NOMO-1 treated with DMSO at 0.1 percent for 48 hours (cell line): ENCODE results near the gene NDE1.

Source experiments
- DNase-seq: peaks from one replicate; lab custom pipeline; 2025; ENCODE audit not compliant: unreplicated experiment; lab: John Stamatoyannopoulos, UW

Gene NDE1

DNA sequence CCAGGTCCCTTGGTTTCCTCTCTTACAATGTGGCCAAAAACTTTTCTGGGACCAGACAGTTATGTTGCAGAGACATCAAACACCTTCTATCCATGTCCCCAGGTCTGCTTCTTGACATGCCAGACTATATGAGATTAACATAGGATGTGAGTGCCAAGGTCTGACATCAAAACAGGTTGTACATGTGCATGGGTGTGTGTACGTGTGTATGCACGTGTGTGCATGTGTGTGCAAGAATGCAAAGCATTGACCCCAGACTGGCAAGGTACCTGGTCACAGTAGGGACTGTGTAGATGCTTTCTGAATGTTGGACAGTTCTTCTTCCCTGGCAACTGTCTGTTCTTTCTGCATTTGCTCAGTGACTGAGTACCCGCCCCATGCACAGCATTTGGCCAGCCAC is 85.6 kb downstream of the NDE1 start:
- DNase-seq, result no peak

GRCh38 chr16:15736529-15736928 is 86.5 kb downstream of the NDE1 start:
- DNase-seq, result no peak

GRCh38 chr16:15737140-15737644 is 87.1 kb downstream of the NDE1 start:
- DNase-seq, result no peak

DNA sequence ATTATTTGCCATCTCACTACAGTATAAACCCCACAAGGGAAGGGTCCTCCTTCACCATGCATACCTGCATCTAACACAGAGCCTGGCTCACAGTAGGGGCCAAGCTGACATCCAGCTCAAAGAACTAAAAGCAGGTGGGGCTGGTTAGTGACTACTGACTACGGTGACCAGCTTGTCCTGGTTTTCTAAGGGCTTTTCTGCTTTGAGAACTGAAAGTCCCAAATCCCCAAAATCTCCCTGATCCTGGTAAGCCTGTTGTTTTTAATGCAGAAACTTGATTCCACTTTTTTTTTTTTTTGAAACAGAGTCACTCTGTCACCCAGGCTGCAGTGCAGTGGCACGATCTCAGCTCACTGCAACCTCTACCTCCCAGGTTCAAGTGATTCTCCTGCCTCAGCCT is 89.4 kb downstream of the NDE1 start:
- DNase-seq, result no peak

DNA sequence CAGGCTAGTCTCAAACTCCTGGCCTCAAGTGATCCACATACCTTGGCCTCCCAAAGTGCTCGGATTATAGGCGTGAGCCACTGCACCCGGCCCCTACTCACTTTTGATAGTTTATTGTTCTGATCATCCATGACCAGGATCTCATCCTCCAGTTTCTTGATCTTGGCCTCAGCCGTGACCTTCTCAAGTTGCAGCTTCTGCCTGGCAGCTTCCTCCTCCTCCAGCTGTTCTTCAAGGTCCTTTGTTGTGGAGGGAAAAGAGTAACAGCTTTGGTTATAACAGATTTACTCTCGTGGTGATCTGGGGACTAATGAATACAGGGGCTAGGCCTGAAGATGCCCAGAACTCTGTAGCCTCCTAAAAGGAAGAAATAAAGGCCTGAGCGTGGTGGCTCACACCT is 89.9 kb downstream of the NDE1 start:
- DNase-seq, result no peak

- DNase-seq, result no peak
Observed at GRCh38 chr16:15741207-15741871, 91.3 kb downstream of the NDE1 start.

GRCh38 chr16:15742716-15743115 is 92.7 kb downstream of the NDE1 start:
- DNase-seq, result no peak

- no peak for DNase-seq
Observed at GRCh38 chr16:15743657-15744056, 93.6 kb downstream of the NDE1 start.

GRCh38 chr16:15746332-15746731 is 96.3 kb downstream of the NDE1 start:
- DNase-seq, result no peak

DNA sequence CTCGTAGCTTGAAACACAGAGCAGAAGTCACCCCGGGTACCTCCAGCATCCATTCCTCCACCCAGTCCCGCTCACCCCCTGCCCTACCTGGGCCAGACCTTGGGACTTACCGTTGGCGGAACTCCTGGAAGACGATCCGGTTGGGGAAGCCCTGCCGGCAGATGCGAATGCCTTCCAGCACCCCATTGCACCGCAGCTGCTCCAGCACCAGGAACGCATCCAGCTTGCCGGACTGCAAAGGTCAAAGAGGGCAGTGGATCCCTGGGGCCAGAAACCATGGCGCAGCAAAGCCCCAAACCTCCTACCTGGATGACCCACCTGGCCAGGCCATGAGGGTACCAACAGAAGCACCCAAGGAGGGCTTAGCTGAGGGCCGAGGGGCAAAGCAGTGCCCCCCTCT is 97.9 kb downstream of the NDE1 start:
- no peak for DNase-seq

GRCh38 chr16:15748654-15749053 is 98.6 kb downstream of the NDE1 start:
- no peak for DNase-seq

GRCh38 chr16:15749371-15749770 is 99.3 kb downstream of the NDE1 start:
- no peak for DNase-seq

- DNase-seq, result no peak
Observed at GRCh38 chr16:15749985-15750384, 99.9 kb downstream of the NDE1 start.

DNA sequence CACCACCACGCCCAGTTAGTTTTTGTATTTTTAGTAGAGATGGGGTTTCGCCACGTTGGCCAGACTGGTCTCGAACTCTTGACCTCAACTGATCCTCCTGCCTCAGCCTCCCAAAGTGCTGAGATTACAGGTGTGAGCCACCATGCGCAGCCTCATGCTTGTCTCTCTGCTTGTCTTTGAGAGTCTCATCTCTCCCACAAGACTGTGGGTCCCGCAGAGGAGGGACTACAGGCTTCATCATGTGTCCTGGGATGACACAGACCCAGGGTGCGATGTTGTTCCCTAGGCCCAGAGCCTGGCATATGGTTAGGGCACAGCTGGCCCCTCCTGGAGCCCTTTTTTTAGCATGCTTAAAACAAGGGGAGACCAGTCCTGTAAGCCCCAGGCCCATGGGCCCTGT is 101.9 kb downstream of the NDE1 start:
- no peak for DNase-seq

- no peak for DNase-seq
Observed at GRCh38 chr16:15752717-15753488, 102.9 kb downstream of the NDE1 start.

DNA sequence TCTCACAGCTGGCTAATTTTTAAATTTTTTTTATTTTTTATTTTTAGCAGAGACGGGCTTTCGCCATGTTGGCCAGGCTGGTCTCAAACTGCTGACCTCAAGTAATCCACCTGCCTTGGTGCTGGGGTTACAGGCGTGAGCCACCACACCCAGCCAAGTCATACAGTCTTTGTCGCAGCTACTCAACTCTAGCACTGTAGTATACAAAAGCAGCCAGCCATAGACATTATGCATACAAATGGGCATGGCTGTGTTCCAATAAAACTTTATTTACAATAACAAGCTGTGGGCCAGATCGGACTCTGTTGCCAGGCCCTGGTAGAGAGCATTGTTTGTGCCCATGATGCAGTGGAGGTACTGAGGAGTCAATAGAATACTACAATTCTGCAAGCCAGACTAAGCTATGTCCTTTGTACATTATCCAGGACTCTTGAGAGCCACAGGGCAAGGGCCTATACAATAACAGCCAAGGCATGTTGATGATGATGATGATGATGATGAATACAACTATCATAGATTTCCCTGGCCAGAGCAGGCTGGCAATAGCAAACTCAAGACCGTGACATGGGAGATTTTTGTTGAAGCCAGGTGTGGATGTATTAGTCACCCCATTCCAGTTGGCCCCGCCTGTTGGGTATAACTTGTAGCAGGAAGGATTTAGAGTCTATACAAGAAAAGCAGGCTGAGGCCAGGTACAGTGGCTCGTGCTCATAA is 104.9 kb downstream of the NDE1 start:
- DNase-seq, result no peak

DNA sequence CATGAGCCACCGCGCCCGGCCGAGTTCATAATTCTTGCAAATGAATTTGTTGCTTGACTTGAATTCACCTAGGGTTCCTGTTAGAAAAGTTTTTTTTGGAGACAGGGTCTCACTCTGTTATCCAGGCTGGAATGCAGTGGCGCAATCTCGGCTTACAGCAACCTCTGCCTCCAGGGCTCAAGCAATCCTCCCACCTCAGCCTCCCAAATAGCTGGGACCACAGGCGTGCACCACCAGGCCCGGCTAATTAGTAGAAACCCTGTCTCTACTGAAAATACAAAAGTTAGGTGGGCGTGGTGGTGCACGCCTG is 107.0 kb downstream of the NDE1 start:
- no peak for DNase-seq

- no peak for DNase-seq
Observed at GRCh38 chr16:15757630-15758251, 107.7 kb downstream of the NDE1 start.

GRCh38 chr16:15759070-15759469 is 109.0 kb downstream of the NDE1 start:
- no peak for DNase-seq

GRCh38 chr16:15760129-15760528 is 110.1 kb downstream of the NDE1 start:
- DNase-seq, result no peak

GRCh38 chr16:15764112-15764511 is 114.1 kb downstream of the NDE1 start:
- DNase-seq, result no peak

DNA sequence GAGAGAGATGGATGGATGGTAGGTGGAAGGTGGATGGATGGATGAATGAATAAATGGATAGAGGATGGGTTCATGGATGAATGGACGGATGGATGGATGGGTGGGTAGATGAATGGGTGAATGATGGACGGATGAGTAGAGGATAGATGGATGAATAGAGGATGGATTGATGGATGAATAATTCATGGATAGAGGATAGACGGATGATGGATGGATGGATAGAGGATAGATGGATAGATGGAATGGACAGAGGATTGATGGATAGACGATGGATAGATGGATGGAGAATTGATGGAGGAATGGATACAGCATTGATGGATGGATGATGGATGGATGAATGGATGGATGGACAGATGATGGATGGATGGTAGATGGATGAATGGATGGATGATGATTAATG is 115.1 kb downstream of the NDE1 start:
- no peak for DNase-seq
